GM20431 (cell line): ENCODE data around the gene CCDC91.
"Not testable (repeated sequence)": the region's sequence is repeated elsewhere in the genome, so short reads cannot be mapped to it uniquely, and the experiment has no call there.

ENCODE experiments used
- in situ Hi-C: fragments of 300-500 bp; cut with MseI, MboI; formaldehyde crosslinking; loops from one replicate; pipeline ENCODE4 v1.15.0; 2020; ENCODE audit warnings: low sequenced_read_pairs; ENCODE audit not compliant: unreplicated experiment

Gene CCDC91

GRCh38 chr12:28343713-28344112, 153.5 kb downstream of the CCDC91 start:
- in situ Hi-C loops, result no loop called here

DNA sequence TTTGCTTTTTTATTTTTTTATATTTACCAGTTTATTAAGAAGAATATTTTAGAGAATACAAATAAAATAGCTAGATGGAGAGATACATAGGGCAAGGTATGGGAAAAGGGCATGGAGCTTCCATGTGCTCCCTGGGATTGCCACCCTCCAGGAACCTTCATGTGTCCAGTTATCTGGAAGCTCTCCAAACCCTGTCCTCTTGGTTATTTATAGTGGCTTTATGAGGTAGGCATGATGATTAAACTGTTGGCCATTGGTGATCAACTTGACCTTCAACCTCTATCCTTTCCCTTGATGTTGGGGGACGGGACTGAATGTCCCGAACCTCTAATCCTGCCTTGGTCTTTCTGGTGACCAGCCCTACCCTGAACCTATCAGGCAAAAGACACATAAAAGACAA, 156.3 kb downstream of the CCDC91 start:
- in situ Hi-C loops, result no loop called here

DNA sequence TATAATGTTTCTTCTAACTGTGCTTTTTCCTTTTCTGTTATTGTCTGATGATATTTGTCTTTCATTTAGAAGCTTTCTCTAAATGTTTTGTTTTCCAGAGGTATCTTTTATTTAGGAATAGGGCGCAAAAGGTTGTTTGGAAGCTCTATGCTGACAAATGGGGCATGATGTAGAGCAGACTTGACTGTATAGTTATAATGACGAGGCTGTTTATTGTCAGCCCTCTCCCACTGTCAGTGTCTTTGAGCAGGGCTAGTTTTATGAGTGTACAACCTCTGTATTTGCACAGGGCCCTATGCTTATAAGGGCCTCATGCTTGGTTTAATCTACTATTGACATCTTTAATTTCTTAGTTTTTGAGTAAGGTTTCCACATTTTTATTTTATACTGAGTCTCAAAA, 158.9 kb downstream of the CCDC91 start:
- in situ Hi-C loops, result no loop called here

GRCh38 chr12:28350502-28350901, 160.2 kb downstream of the CCDC91 start:
- in situ Hi-C loops, result no loop called here

GRCh38 chr12:28351414-28351813, 161.2 kb downstream of the CCDC91 start:
- in situ Hi-C loops, result no loop called here

DNA sequence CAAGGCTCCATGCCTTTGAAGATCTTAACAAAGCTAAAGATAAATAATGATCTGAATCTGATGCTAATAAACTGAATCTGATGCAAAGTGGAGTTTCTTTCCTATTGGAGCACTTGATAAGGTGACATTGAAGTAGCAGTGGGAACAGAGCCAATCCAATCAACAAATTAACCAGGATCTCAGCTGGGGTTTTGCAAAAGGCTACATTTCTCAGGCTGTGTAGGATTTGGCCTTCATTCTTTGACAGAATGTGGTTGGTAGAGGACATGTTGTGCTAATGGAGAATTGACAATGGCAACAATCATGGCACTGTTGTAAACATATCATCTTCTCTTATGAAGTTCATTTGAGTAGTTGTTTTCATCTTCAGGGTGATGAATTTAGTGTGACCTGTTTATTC, 164.9 kb downstream of the CCDC91 start:
- in situ Hi-C loops, result no loop called here

- in situ Hi-C loops, result no loop called here
These were observed 170.0 kb downstream of the CCDC91 start for GRCh38 chr12:28360253-28360652.

- in situ Hi-C loops, result no loop called here
These were observed 177.1 kb downstream of the CCDC91 start for GRCh38 chr12:28367326-28367725.

GRCh38 chr12:28367993-28368392, 177.7 kb downstream of the CCDC91 start:
- in situ Hi-C loops, result no loop called here

- in situ Hi-C loops, result no loop called here
These were observed 179.2 kb downstream of the CCDC91 start for GRCh38 chr12:28369483-28369882.

- in situ Hi-C loops, result no loop called here
These were observed 184.3 kb downstream of the CCDC91 start for GRCh38 chr12:28374556-28374955.

DNA sequence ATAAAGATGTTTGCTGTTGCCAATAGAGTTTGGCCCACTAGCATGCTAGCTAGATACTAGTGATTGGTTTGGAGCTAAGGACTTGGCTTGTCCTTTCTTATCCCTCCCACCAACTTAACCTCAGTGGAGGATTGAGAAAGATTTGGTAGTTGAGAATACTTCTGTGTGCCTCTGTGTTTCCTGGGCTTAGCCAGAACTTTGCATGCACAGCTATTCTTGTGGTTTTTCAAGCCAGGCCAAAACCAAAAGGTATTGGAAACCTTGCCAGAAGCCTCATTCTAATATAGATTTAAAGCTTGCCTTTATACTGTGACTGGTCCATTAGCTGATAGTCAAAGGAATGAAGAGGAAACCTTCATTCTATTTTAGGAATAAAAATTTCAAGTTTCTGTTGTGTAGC, 188.5 kb downstream of the CCDC91 start:
- in situ Hi-C loops, result no loop called here

- in situ Hi-C loops, result not testable (repeated sequence)
These were observed 189.5 kb downstream of the CCDC91 start for GRCh38 chr12:28379779-28380178.

DNA sequence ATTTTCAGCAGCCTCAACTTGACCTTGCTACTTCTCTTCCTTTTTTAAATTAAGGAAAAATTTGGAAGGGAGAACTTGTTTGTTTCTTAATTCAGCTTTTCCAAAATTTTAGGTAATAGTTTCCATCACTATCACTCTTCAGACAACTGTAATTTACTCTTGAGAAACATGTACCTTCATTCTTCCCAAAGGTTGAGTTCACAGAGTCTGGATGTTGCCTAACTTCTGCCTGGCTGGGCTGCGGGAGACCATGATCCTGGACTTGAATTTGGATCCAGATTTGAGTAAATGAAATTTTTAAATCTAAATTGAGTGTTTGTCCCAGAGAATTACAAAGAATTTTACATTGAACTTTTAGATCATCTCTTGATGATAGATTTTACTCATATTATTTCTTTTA, 193.1 kb downstream of the CCDC91 start:
- in situ Hi-C loops, result no loop called here

DNA sequence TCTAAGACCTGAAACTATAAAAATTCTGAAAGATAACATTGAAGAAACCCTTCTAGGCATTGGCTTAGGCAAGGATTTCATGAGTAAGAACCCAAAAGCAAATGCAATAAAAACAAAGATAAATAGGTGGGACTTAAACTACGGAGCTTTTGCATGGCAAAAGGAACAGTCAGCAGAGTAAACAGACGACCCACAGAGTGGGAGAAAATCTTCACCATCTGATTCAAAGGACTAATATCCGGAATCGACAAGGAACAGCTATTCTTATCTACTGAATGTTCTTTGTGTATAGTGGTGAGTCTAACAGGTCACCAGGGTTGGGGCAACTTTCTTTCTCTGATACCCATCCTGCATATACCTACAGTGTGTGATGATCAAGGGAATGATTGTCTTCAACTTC, 198.6 kb downstream of the CCDC91 start:
- in situ Hi-C loops, result no loop called here

DNA sequence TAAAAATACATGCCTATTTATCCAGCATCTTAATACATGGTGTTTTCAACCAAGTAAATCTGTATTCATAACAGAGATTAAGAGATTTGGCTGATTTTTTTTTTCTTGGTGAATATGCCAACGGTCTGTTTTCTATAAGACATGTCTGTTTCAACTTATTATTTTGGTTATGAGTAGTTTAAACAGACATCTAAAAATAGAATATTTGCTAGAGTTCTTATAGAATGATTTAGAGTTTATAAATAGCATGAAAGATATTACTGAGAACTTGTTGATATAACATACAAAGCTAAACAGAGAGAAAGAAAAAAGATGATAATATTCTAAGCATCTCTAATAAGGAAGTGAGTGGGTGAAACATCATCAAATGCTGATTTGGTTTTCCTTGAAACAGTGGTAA, 199.9 kb downstream of the CCDC91 start:
- in situ Hi-C loops, result no loop called here

DNA sequence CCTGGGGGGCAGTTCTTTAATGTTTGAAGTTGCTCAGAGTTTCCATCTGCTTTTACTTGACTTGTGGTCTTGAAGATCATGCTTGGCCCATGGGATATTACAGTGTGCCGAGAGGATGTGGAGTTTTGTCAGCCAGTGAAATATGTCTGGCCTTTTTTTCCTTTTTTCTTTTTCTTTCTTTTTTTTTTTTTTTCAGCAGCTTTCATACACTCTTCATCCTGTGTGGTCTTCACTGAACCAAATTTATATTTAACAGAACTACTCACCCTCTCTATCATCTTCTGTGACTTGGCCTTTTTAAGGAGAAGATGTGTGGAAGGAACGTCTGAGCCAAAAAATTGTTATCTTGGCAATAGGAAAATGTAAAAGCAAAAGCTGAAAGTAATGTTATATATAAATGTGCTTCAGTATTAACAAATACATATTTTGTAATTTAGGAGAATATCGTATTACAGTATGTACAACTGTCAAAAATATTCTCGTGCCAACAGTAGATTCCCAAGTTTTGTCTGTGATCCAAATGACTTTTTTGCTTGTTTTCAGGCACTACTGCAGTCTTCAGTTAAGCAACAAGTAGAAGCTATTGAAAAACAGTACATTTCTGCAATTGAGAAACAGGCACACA, 200.6 kb downstream of the CCDC91 start:
- in situ Hi-C loops, result no loop called here

- in situ Hi-C loops, result no loop called here
These were observed 219.6 kb downstream of the CCDC91 start for GRCh38 chr12:28409892-28410291.

GRCh38 chr12:28413460-28414109, 223.3 kb downstream of the CCDC91 start:
- in situ Hi-C loops, result no loop called here

- in situ Hi-C loops, result no loop called here
These were observed 225.5 kb downstream of the CCDC91 start for GRCh38 chr12:28415755-28416154.

DNA sequence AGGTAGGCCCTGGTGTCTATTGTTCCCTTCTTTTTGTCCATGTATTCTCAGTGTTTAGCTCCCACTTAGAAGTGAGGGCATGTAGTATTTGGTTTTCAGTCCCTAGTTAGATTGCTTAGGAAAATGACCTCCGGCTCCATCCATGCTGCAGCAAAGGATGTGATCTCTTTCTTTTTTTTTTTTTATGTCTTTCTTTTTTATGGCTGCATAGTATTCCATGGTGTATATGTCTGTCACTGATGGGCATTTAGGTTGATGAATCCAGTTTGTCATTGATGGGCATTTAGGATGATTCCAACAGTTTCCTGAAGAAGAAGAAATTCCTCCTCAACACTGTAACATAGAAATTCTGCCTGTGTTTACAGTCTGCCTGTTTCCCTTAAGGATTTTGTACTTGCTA, 231.1 kb downstream of the CCDC91 start:
- in situ Hi-C loops, result no loop called here

- in situ Hi-C loops, result no loop called here
These were observed 234.7 kb downstream of the CCDC91 start for GRCh38 chr12:28424965-28425364.
